ENCODE data around the gene PRKCH. TPM values are rescaled to one million over a fixed set of nuclear protein-coding genes. Genes with fewer than 3 reads are reported as not detected.

Gene PRKCH
- total and polyA plus RNA-seq, 8 donors, result 35.2 to 48.8 (median 43.1) TPM

DNA sequence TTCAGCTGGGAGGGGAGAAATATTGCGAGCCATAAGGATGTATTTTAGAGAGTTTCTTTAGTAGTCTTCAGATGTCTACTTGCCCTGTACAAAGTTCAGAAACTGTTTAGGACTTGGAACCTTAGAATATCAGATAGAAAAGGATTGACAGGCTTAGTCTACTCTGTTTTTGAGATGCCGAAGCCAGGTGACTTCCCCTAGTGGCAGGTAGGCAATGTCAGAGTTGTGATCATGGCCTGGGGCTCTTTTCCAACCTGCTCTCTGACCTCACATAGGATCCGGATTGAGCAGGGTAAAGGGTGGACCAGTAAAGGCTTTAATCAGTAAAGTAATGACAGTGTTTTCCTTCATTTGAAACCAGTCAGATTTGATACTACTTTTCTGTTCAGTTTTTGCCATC lies 59.6 kb downstream of the PRKCH start:
- ATAC-seq, result no peak
- Histone ChIP-seq H3K36me3 (no peaks in the 10 kb centered on the region), H3K9me3 (no peaks in the 10 kb centered on the region), H3K4me1 (peaks cover 0 to 29% of the 10 kb centered on the region in 2 donors), H3K27me3 (no peaks in the 10 kb centered on the region), H3K27ac (no peak overlapping the region), H3K4me3 (no peak overlapping the region)
- intact Hi-C loops (cut with DNase I), result no loop called here
- DNase-seq, result no peak
- TF ChIP-seq, protein P1, sequence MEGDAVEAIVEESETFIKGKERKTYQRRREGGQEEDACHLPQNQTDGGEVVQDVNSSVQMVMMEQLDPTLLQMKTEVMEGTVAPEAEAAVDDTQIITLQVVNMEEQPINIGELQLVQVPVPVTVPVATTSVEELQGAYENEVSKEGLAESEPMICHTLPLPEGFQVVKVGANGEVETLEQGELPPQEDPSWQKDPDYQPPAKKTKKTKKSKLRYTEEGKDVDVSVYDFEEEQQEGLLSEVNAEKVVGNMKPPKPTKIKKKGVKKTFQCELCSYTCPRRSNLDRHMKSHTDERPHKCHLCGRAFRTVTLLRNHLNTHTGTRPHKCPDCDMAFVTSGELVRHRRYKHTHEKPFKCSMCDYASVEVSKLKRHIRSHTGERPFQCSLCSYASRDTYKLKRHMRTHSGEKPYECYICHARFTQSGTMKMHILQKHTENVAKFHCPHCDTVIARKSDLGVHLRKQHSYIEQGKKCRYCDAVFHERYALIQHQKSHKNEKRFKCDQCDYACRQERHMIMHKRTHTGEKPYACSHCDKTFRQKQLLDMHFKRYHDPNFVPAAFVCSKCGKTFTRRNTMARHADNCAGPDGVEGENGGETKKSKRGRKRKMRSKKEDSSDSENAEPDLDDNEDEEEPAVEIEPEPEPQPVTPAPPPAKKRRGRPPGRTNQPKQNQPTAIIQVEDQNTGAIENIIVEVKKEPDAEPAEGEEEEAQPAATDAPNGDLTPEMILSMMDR (IDR thresholded peaks at IDR 0.05), result no peak

DNA sequence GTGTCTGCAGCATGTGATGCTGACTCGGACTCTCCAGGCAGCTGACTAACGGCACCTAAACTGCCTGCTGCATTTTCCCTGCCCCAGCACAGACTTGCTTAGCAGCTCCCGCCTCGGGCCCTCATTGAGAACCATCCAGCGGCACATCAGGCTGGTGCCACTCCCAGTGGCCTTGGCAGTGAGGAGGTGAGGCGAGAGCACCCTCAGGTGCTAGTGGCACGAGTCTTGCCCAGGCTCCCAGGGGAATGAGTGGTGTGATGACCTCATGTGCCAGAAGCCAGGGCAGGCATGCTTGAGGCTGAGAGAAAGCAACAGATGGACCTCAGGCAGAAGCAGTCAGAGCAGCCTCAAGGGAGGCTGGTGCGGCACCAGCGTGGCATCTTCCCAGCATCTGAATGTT lies 60.2 kb downstream of the PRKCH start:
- intact Hi-C loops (cut with DNase I), result no loop called here
- ATAC-seq (peak; percentile 84), DNase-seq (peak in 2 of 4 donors; percentile 69)
- no peaks in the 10 kb centered on the region for H3K27me3 ChIP-seq
- no peaks in the 10 kb centered on the region for H3K9me3 ChIP-seq
- H3K36me3 ChIP-seq, result no peaks in the 10 kb centered on the region
- H3K27ac ChIP-seq, result no peak overlapping the region
- no peak overlapping the region for H3K4me3 ChIP-seq
- TF ChIP-seq, protein P1 (IDR thresholded peaks at IDR 0.05), result no peak
- peaks cover 0 to 29% of the 10 kb centered on the region in 2 donors for H3K4me1 ChIP-seq

DNA sequence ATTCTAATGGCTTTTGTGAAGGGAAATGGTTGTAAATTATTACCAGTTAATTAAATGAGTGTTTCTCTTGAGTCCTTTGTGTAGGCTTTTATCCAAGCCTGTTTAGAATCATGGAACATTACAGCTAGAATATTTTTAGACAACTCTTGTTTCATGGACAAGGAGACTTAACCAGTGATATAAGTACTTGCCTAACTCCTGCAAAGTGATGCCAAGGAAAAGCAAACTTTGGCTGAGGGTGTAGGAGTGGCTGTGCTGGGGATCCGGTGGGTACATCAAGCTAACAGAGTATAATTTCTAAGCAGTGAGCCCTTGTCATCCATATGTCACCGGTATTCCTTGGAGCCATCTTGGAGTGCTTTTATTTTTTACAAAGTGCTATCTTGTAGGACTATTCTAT lies 61.5 kb downstream of the PRKCH start:
- Histone ChIP-seq H3K4me3 (no peak overlapping the region), H3K36me3 (no peaks in the 10 kb centered on the region), H3K4me1 (peaks cover 0 to 39% of the 10 kb centered on the region in 2 donors), H3K9me3 (no peaks in the 10 kb centered on the region), H3K27ac (no peak overlapping the region), H3K27me3 (no peaks in the 10 kb centered on the region)
- TF ChIP-seq, protein P1 (IDR thresholded peaks at IDR 0.05), result no peak
- intact Hi-C loops (cut with DNase I), result no loop called here
- DNase-seq (no peak), ATAC-seq (peak; percentile 63)

DNA sequence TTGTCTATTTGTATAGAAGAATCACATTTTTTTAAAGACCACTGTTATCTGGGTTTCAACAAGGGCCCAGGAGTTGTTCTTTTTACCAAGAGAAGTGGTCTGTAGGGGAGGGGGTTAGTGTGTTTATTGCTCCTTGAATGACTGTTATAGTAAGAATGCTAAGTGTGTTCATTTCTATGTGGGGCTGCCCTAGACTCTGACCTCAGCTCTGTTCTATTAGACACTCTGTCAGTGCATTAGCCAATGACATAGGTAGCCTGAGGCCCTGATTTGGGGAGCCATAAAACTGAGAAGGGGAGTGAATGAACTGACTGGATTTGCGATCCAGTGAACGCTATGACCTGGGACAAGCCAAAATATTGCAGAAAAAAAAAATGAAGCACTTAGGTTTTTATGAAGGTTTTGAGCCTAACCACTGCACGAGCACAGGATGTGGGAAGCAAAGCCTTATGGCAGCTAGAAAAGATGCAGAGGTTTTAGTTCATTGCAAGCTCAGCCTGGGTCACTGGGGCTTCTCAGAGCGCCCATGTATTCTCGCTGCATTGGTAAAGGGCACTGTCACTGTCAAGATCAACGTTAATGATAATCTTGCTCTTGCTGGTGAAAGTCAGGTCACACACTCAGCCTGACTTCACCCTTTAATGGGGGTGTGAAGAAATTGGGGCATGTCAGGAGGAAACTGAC lies 63.8 kb downstream of the PRKCH start:
- TF ChIP-seq, protein P1 (IDR thresholded peaks at IDR 0.05), result no peak
- H3K9me3 ChIP-seq, result no peaks in the 10 kb centered on the region
- intact Hi-C loops (cut with DNase I), result no loop called here
- no peak overlapping the region for H3K4me3 ChIP-seq
- H3K27ac ChIP-seq, result peak overlapping the region in 1 of 2 donors; percentile 33
- H3K4me1 ChIP-seq, result peaks cover 0 to 56% of the 10 kb centered on the region in 2 donors
- ATAC-seq (no peak), DNase-seq (no peak)
- H3K36me3 ChIP-seq, result no peaks in the 10 kb centered on the region
- no peaks in the 10 kb centered on the region for H3K27me3 ChIP-seq

DNA sequence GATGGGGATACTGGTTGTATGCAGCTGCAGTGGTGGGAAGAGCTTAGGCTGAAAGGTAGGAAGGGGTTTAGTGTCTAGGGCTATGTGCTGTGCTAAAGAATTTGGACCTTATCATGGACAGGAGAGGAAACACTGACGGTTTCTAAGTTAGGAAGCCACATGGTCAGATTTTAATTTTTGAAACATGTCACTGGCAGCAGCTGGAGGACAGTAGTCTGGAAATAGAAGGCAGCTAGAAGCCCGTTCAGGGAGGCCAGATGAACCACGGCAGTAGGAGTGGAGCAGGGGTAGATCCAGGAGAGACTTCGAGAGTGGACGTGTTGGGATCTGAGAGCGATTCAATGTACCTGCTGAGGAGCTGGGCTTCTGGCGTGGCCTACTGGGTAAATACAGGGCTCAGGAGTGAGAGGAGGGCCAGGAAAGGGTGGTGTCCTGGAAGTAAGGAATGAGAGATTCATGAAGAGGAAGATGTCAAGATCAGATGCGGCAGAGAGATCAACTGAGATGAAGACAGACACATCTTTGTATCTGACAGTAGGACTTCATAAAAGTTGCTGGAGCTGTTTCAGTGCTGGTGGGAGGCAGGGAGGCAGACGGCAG lies 64.9 kb downstream of the PRKCH start:
- intact Hi-C loops (cut with DNase I), result no loop called here
- H3K27me3 ChIP-seq, result no peaks in the 10 kb centered on the region
- peak overlapping the region in 1 of 2 donors; percentile 33 for H3K27ac ChIP-seq
- no peaks in the 10 kb centered on the region for H3K9me3 ChIP-seq
- H3K36me3 ChIP-seq, result no peaks in the 10 kb centered on the region
- ATAC-seq (no peak), DNase-seq (no peak)
- H3K4me1 ChIP-seq, result peaks cover 0 to 63% of the 10 kb centered on the region in 2 donors
- no peak overlapping the region for H3K4me3 ChIP-seq
- TF ChIP-seq, protein P1 (IDR thresholded peaks at IDR 0.05), result no peak
